ENCODE measurements around the gene IDS.
A peak's percentile ranks its signal among the peaks of the same experiment; 100 is the strongest.
"Not testable (repeated sequence)": the region's sequence is repeated elsewhere in the genome, so short reads cannot be mapped to it uniquely, and the experiment has no call there.

IDS gene

DNA sequence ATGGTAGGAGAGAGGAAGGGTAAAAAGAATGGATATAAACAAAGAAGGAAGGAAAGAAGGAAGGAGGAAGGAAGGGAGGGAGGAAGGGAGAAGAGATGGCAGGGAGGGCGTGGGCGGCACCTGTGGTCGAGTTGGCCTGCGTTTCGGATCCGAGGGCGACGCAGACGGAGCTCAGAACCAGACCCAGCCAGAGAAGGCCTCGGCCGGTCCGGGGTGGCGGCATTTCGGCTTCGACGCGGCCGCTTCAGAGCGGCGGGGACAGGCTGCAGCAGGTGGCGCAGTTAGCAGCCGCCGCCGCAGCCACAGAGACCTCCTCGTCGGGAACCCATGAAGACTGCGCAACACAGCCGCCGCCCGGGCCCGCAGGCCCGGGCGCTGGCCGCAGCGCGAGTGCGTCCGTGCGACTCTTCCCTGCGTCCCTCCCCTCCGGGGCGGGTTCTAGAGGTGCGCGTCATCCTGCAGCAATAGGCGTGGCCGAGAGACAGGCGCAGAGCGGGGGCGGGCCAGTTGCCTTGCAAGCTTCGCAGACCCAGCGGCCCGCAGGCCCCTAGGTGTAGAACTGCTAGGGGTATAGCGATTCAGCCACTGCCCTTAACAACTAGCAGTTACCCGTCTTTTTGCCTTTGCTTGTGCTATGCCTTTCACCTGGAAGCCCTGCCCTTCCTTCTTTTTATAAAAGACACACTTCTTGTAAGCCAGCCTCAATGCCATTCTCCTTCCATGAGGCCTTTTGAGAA lies at the start of gene IDS:
Gene IDS (minus strand): TSS at position 392 of the 737 bp plus-strand sequence. CDS start 169 bp downstream, at position 223.
- DNase-seq = peak; percentile 42

- DNase-seq = not testable (repeated sequence)
Measured at GRCh38 chrX:149551939-149552248, 46.8 kb upstream of the IDS start.

DNA sequence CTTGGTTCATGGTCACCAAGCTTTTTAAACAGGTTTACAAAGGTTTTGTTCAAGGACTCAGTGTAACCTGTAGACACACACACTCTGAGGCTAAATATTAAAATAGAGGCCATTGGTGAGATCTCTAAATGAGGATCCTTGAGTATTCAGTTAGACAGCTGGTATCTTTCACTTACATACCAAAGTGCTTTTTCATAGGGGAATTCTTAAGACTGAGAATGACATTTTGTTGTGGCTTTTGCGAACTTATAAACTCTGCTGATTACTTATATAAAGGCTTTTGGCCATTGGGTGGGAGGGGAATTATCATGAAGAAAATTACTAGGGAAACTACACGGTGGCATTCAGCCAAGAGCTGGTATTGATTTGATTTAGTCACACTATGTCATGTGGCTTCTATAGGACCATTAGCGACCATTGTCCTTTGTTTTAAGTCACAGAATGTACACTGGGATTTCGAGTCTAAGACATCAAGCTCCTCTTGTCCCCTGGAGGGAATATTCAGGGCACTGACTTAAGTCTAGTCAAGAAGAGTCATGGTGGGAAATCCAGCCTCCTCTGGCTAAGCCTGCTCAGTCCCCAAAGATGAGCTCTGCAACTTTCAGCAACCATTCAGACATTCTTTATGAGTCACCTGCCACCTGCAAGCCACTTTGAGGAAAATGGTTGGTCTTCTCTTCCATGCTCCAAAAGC lies 46.3 kb upstream of the IDS start:
- DNase-seq = not testable (repeated sequence)

DNA sequence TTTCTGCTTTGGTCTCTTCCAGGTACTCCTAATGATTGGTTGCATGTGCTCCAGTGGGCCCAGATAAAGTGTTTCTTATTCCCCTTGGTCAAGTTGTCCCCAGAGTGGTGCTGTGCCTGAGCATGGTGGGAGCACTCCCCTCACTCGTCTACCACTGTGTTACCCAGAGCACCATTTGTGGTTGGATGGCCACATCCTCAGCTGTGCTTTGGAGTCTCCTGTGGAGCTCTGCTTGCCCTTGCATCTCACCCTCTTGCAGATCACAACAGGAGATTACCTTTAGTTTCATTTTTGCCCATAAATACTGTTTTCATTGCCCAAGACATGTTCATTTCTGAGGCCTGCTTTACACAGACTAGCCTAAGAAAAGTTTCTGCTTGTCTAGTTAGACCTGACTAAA lies 45.3 kb upstream of the IDS start:
- DNase-seq = not testable (repeated sequence)

DNA sequence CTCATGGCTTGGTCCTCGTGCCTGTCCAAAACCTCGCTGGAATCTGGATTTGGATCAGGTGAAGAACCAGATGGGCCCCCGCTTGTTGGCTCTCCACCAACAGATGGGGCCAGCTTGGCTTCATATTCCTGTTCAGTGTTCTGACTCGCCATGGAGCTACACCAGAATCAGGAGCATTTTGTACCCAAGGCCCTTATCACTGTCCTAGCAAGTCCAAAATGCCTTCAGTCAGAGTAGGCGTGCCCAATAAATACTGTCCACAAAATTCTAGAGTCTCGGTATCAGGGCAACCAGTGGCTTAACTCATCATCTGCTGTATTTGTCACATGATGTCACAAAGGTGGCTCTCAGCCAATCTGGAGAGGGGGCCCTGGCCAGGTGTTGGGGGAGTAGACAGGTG lies 44.6 kb upstream of the IDS start, which contains the start of gene HSFX3:
Gene HSFX3 (minus strand): TSS at position 224 of the 400 bp plus-strand sequence. CDS start 72 bp downstream, at position 152.
- not testable (repeated sequence) for DNase-seq

DNA sequence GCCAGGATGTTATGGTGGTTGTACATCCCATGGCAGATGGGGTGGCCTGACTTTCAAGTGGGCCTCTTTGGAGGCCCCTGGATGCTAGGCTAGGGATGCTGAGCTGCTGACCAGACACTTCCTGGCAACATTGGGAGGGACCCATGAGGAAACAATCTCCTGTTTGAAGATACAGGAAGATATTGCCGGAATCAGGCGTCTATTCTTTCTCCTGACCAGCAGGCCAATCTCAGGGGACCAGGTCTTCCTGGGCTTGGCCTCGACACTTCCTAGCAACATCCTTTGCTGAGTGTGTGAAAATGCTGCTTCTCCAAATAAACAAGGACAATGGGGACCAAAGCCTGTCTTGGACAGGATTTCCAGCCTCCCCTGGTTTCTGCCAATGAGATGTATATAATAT lies 42.7 kb upstream of the IDS start:
- DNase-seq = not testable (repeated sequence)

DNA sequence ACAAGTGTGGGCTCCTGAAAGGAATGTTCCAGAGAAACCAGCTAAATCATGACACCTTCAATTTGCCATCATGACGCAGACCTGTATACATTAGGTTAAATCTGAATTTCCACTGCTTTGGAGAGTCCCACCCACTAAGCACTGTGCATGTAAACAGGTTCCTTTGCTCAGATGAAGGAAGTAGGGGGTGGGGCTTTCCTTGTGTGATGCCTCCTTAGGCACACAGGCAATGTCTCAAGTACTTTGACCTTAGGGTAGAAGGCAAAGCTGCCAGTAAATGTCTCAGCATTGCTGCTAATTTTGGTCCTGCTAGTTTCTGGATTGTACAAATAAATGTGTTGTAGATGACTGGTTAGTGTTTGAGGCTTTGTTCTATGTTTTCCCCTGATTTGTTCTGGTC lies 41.9 kb upstream of the IDS start:
- not testable (repeated sequence) for DNase-seq

DNA sequence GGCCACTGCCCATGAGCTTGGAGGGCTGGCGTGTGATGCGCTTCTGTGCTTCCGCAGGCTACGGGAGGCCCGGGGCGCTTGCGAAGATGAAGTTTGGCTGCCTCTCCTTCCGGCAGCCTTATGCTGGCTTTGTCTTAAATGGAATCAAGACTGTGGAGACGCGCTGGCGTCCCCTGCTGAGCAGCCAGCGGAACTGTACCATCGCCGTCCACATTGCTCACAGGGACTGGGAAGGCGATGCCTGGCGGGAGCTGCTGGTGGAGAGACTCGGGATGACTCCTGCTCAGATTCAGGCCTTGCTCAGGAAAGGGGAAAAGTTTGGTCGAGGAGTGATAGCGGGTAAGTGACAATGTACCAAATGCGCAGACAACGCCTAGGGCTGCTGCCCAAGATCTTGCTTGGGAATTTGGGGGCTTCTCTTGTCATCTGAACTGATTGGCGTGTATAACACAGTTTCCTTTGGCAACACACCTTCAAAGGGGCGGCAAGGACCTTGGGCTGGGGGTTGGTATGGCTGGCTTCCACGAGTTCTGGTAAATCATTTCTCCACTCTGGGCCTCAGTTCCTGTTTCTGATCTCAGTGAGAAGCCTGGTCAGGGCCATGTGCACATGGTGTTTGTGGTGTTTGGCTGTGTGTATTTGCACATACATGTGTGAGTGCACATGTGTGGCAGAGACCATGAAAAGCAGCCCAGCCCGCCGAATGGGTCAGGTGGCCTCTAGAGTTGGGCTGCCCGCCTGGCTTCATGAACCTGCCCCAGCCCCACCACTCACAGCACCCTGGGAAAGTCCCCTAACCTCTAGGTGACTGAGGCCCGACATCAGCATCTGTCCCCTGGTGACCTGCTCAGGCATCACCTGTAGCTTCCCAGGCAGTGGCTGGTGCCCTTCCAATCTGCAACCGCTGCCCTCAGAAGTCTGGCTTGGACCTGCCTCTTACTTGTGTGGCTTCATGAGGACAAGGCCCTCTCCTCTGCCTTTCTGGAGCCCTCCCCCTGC lies 40.7 kb upstream of the IDS start:
- DNase-seq = not testable (repeated sequence)

DNA sequence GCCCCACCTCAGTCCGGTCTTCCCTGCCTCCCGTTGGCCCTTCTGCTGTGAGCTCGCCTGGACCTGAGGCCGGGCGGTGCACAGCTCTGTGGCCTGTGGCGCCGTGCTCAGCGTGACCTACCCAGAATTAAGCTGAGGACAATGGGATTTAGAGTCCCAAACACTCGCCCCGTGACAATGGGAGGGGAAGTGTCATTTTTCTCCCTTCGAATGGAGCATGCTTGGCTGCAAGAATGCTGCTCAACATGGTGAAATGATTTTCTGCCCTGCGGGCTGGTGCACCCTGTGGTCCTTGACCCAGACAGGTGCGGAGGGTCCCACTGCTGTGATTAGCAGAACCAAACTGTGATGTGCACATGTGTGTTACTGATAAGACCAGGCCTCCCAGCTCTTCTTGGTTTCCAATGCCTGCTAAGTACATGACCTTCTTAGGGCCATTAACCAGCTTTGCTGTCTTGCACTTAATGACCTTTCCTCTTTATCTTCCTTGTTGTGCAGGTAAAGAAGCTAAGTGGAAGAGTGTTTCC lies 36.5 kb upstream of the IDS start:
- no peak for DNase-seq

DNA sequence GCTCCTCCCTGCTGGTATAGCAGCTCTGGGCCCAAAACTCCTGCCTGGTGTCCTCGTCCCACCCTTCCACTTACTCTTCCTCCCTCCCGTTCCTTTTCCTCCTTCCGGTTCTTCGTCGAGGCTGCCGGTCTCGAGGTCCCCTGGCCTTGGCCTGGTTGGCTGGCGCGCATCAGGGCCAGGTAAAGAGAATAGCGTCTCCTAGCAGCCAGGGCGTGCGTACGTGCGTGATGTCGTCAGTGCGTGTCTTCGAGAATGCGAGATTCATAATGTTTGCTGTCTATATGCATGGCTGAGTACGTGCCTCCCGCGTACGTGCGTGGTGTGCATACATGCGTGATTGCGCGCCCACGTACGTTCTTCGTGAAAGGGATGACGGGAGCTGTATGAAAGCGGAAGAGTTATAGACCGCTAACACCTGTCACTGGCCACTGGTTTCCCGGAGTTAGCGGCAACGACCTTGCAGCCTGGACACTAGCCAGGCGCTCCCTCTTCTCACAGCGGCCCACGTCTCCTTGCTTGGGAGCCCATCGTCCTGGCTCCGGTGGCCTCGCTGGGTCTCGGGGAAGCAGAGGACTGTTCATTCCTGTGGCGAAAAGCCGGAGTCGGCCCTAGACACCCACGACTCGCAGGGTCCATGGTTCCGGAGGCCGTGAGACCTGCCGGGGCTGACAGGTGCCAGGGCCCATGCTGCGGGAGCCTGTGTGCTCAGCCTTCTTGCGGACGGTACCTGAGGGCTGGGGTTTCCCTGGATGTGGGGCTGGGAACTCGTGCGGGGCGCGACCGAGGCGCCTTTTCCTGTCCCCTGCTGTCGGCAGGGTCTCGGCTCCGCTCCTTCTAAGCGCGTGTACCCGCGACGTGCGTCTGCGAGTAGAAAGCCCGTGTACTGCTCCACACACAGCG lies 35.8 kb upstream of the IDS start, which contains the start of gene EOLA1:
Gene EOLA1 (plus strand): TSS at position 392 of the 900 bp plus-strand sequence. CDS start 4,619 bp downstream, outside the sequence.
- DNase-seq = peak; percentile 84

- DNase-seq = peak; percentile 84
Measured at GRCh38 chrX:149540131-149540620, 35.1 kb upstream of the IDS start.

GRCh38 chrX:149539283-149540130 lies 34.4 kb upstream of the IDS start:
- peak; percentile 44 for DNase-seq

GRCh38 chrX:149537474-149537873 lies 32.4 kb upstream of the IDS start:
- DNase-seq = not testable (repeated sequence)

- not testable (repeated sequence) for DNase-seq
Measured at GRCh38 chrX:149534926-149535602, 30.0 kb upstream of the IDS start.

- not testable (repeated sequence) for DNase-seq
Measured at GRCh38 chrX:149533999-149534398, 28.9 kb upstream of the IDS start.

- DNase-seq = not testable (repeated sequence)
Measured at GRCh38 chrX:149532868-149533267, 27.8 kb upstream of the IDS start.

- DNase-seq = no peak
Measured at GRCh38 chrX:149531599-149531998, 26.5 kb upstream of the IDS start.

DNA sequence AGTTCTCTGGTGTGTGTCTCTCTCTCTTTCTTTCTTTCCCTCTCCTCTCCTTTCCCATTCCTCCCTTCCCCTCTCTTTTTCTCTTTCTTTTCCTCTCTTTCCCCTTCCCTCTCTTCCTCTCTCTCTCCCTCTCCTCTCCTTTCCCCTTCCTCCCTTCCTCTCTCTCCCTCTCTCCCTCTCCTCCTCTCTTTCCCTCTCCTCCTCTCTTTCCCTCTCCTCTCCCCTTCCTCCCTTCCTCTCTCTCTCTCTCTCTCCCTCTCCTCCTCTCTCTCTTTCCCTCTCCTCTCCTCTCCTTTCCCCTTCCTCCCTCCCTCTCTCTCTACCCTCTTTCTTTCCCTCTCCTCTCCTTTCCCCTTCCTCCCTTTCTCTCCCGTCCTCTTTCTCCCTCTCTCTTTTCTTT lies 23.3 kb upstream of the IDS start:
- no peak for DNase-seq

GRCh38 chrX:149527705-149528104 lies 22.6 kb upstream of the IDS start:
- no peak for DNase-seq

Measured in amniotic stem cell (primary cell).